ENCODE results near the gene NCBP2.

Gene NCBP2

DNA sequence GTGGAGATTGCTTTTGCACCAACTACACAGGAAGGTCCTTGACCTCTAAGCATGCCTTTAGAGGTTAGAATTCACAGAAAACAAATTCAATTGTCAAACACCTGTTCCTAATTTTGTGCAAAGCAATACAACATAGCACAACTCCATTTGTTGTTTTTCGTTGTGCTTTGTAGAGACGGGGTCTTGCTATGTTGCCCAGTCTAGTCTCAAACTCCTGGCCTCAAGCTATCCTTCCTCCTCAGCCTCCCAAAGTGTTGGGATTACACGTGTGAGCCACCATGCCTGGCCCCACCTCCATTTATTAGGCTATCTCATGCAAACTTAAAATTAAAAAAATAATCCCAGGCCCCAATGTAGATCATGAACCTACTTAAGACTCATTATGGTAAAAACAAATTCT lies 6.0 kb downstream of the NCBP2 start:
- Mint-ChIP-seq H3K36me3 (ENCODE audit: low read depth) (peaks cover 77% of the 10 kb centered on the region), H3K9me3 (no peaks in the 10 kb centered on the region), H3K4me1 (peaks cover 28% of the 10 kb centered on the region), H3K27ac (peak overlapping the region; percentile 32), H3K4me3 (no peak overlapping the region), H3K27me3 (no peaks in the 10 kb centered on the region)
- DNase-seq (no peak), ATAC-seq (no peak)

GRCh38 chr3:196932600-196932999 lies 9.7 kb downstream of the NCBP2 start:
- H3K27me3 Mint-ChIP-seq = no peaks in the 10 kb centered on the region
- no peak for DNase-seq
- H3K4me3 Mint-ChIP-seq = no peak overlapping the region
- H3K4me1 Mint-ChIP-seq = no peaks in the 10 kb centered on the region
- H3K36me3 Mint-ChIP-seq (ENCODE audit: low read depth) = peaks cover 58% of the 10 kb centered on the region
- no peak overlapping the region for H3K27ac Mint-ChIP-seq
- no peak for ATAC-seq
- H3K9me3 Mint-ChIP-seq = no peaks in the 10 kb centered on the region

GRCh38 chr3:196931828-196932587 lies 10.3 kb downstream of the NCBP2 start:
- no peak for DNase-seq
- Mint-ChIP-seq H3K27ac (no peak overlapping the region), H3K27me3 (no peaks in the 10 kb centered on the region), H3K36me3 (ENCODE audit: low read depth) (peaks cover 52% of the 10 kb centered on the region), H3K4me3 (no peak overlapping the region), H3K9me3 (no peaks in the 10 kb centered on the region), H3K4me1 (no peaks in the 10 kb centered on the region)
- no peak for ATAC-seq

DNA sequence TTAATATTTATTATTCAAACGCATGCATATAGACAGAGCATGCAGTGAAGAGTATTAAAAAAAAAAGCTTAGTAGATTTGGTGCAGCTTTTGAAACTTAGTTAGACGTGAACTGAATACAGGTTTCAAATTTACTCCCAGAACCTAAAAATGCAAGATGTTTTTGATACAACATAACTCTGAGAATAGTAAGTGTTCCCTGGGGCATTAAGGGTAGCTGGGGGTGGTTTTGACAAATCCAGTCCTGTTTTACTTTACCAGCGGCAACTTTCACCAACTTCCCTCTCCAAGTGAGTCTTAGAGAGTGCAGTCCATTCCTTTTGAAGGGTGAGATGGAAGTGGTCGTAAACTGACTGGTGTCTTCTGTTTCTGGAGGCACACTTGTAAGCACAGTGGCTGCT lies 11.2 kb downstream of the NCBP2 start:
- ATAC-seq (no peak), DNase-seq (no peak)
- H3K27ac Mint-ChIP-seq = no peak overlapping the region
- H3K36me3 Mint-ChIP-seq (ENCODE audit: low read depth) = peaks cover 44% of the 10 kb centered on the region
- H3K9me3 Mint-ChIP-seq = no peaks in the 10 kb centered on the region
- H3K4me1 Mint-ChIP-seq = no peaks in the 10 kb centered on the region
- H3K27me3 Mint-ChIP-seq = no peaks in the 10 kb centered on the region
- no peak overlapping the region for H3K4me3 Mint-ChIP-seq

DNA sequence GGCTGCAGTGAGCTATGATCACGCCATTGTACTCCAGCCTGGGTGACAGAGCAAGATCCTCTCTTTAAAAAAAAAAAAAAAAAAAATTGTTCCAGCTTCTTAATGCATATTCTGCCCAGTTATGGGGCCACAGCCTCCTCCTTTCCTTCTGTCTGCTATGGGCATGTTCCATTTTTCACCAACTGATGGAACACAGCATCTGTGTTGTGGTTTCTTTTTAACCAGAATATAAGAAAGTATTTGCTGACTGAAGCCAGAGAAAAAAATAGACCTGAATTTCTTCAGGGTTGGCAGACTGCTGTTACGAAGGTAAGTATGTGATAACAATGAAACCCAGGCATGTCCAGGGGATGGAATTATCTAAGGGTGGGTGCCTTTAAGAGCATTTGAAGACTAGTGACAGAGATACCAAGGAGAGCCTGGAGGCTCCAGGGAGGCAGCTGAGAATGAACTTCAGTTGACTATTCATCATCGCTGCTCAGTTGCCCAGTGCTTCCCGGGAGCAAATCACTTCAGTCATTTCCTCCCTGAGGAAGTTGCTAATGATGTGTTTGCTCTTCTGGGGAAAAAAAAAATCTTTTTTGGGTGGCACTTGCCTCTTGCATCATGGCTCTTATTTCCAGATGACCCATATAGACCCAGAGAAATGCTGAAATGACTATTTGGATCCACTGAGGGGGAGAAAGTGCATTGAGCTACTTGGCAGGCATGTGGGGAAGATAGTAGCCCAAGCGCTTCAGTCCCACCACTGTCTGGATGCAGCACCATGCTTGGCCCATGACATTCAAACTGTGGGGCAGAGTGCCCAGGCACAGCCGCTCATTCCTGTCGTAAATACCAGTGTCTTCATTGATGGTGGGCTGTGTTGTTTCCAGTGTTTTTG lies 14.5 kb downstream of the NCBP2 start:
- H3K4me1 Mint-ChIP-seq = no peaks in the 10 kb centered on the region
- no peak for ATAC-seq
- DNase-seq = no peak
- H3K9me3 Mint-ChIP-seq = no peaks in the 10 kb centered on the region
- H3K4me3 Mint-ChIP-seq = no peak overlapping the region
- H3K36me3 Mint-ChIP-seq (ENCODE audit: low read depth) = peaks cover 19% of the 10 kb centered on the region
- no peaks in the 10 kb centered on the region for H3K27me3 Mint-ChIP-seq
- H3K27ac Mint-ChIP-seq = no peak overlapping the region

DNA sequence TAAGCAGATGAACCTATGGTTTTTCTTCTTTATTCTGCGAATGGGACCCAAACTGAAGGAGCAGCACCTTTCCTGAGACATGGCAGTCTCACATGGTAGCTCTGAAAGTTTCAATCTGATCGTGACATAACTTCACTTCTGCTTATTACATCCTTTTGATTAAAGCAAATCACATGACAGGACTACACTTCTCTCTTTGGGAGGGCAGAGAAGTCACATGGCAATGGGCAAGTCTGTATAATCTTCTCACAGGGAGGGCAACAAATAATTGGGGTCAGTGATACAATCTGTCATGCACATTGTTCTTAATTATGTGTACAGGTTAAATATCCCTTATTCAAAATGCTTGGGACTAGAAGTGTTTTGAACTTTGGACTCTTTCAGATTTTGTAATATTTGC lies 21.6 kb downstream of the NCBP2 start:
- peaks cover 9% of the 10 kb centered on the region for H3K36me3 Mint-ChIP-seq (ENCODE audit: low read depth)
- no peak for ATAC-seq
- H3K27me3 Mint-ChIP-seq = no peaks in the 10 kb centered on the region
- no peak for DNase-seq
- no peak overlapping the region for H3K27ac Mint-ChIP-seq
- H3K9me3 Mint-ChIP-seq = no peaks in the 10 kb centered on the region
- H3K4me3 Mint-ChIP-seq = no peak overlapping the region
- no peaks in the 10 kb centered on the region for H3K4me1 Mint-ChIP-seq

DNA sequence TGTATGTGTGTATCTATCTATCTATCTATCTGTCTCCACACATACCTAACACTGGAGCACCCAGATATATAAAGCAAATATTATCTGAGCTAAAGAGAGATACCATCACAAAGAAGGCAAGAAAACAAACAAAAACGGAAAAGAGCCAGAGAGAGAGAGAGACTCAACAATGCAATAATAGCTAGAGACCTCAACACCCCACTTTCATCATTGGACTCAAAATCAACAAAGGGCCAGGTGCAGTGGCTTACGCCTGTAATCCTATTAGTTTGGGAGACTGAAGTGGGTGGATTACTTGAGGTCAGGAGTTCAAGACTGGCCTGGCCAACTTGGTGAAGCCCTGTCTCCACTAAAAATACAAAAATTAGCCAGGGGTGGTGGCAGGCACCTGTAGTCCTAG lies 23.4 kb downstream of the NCBP2 start:
- no peaks in the 10 kb centered on the region for H3K27me3 Mint-ChIP-seq
- H3K36me3 Mint-ChIP-seq (ENCODE audit: low read depth) = peaks cover 25% of the 10 kb centered on the region
- H3K4me1 Mint-ChIP-seq = no peaks in the 10 kb centered on the region
- H3K27ac Mint-ChIP-seq = no peak overlapping the region
- H3K4me3 Mint-ChIP-seq = no peak overlapping the region
- DNase-seq (no peak), ATAC-seq (no peak)
- no peaks in the 10 kb centered on the region for H3K9me3 Mint-ChIP-seq

GRCh38 chr3:196916995-196917394 lies 25.3 kb downstream of the NCBP2 start:
- H3K27me3 Mint-ChIP-seq = no peaks in the 10 kb centered on the region
- H3K36me3 Mint-ChIP-seq (ENCODE audit: low read depth) = peaks cover 29% of the 10 kb centered on the region
- ATAC-seq = no peak
- no peaks in the 10 kb centered on the region for H3K9me3 Mint-ChIP-seq
- no peak overlapping the region for H3K4me3 Mint-ChIP-seq
- no peak for DNase-seq
- no peaks in the 10 kb centered on the region for H3K4me1 Mint-ChIP-seq
- no peak overlapping the region for H3K27ac Mint-ChIP-seq

DNA sequence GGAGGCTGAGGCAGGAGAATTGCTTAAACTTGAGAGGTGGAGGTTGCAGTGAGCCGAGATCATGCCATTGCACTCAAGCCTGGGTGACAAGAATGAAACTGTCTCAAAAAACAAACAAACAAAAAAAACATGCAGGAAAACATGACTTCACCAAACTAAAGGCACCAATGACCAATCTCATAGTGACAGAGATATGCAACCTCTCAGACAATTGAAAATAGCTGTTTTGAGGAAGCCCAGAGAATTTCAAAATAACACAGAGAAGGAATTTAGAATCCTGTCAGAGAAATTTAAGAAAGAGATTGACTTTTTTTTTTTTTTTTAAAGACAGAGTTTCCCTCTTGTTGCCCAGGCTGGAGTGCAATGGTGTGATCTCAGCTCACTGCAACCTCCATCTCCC lies 26.1 kb downstream of the NCBP2 start:
- H3K36me3 Mint-ChIP-seq (ENCODE audit: low read depth) = peaks cover 29% of the 10 kb centered on the region
- no peaks in the 10 kb centered on the region for H3K27me3 Mint-ChIP-seq
- DNase-seq (no peak), ATAC-seq (no peak)
- H3K4me3 Mint-ChIP-seq = no peak overlapping the region
- H3K4me1 Mint-ChIP-seq = no peaks in the 10 kb centered on the region
- H3K9me3 Mint-ChIP-seq = no peaks in the 10 kb centered on the region
- H3K27ac Mint-ChIP-seq = no peak overlapping the region

DNA sequence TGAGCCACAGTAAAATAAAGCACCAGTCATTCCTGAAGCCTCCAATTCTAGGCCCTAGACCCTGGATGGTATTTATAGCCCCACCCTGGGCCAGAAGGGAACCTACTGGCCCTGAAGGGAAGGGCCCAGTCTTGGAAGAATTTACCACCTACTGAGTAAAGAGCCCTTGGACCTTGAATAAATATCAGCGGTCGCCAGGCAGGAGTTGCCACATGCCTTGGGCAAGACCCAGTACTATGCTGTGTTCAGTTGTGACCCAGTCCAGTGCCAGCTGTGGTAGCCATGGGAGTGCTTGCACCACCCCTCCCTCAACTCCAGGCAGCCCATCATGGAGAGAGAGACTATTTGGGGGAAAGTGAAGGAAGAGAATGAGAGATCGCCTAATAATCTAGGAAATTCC lies 27.0 kb downstream of the NCBP2 start:
- Mint-ChIP-seq H3K36me3 (ENCODE audit: low read depth) (peaks cover 29% of the 10 kb centered on the region), H3K27me3 (no peaks in the 10 kb centered on the region)

DNA sequence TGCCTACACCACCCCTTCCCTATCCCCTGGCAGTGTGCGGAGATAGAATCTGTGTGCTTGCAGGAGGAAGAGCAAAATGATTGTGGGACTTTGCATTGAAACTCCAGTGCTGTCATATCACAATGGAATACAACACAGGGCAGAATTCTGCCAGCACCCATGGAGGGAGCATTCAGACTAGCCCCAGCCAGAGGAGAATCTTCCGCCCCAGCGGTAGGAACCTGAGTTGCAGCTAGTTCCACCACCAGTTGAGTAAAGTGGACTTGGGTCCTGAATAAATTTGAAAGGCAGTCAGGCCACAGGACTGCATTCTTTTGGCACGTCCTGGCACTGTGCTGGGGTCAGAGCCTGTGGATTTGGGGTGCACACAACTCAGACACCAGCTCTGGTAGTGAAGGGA lies 27.5 kb downstream of the NCBP2 start:
- Mint-ChIP-seq H3K36me3 (ENCODE audit: low read depth) (peaks cover 29% of the 10 kb centered on the region), H3K27ac (no peak overlapping the region)

More for the DNA sequence above, 27.0 kb downstream of the NCBP2 start:
- no peak for ATAC-seq
- H3K4me3 Mint-ChIP-seq = no peak overlapping the region
- H3K9me3 Mint-ChIP-seq = no peaks in the 10 kb centered on the region
- H3K4me1 Mint-ChIP-seq = no peaks in the 10 kb centered on the region
- H3K27ac Mint-ChIP-seq = no peak overlapping the region
- DNase-seq = no peak

GRCh38 chr3:196903740-196904139 lies 38.6 kb downstream of the NCBP2 start:
- DNase-seq (no peak), ATAC-seq (no peak)
- Mint-ChIP-seq H3K4me3 (no peak overlapping the region), H3K27ac (no peak overlapping the region), H3K36me3 (ENCODE audit: low read depth) (peaks cover 58% of the 10 kb centered on the region), H3K27me3 (no peaks in the 10 kb centered on the region), H3K4me1 (no peaks in the 10 kb centered on the region), H3K9me3 (no peaks in the 10 kb centered on the region)

More for the DNA sequence above, 27.5 kb downstream of the NCBP2 start:
- Mint-ChIP-seq H3K27me3 (no peaks in the 10 kb centered on the region), H3K9me3 (no peaks in the 10 kb centered on the region), H3K4me1 (no peaks in the 10 kb centered on the region), H3K4me3 (no peak overlapping the region)
- ATAC-seq (no peak), DNase-seq (no peak)

GRCh38 chr3:196902296-196902695 lies 40.0 kb downstream of the NCBP2 start:
- Mint-ChIP-seq H3K27ac (no peak overlapping the region), H3K9me3 (no peaks in the 10 kb centered on the region), H3K4me1 (no peaks in the 10 kb centered on the region), H3K36me3 (ENCODE audit: low read depth) (peaks cover 53% of the 10 kb centered on the region), H3K27me3 (no peaks in the 10 kb centered on the region), H3K4me3 (no peak overlapping the region)
- ATAC-seq (no peak), DNase-seq (no peak)

DNA sequence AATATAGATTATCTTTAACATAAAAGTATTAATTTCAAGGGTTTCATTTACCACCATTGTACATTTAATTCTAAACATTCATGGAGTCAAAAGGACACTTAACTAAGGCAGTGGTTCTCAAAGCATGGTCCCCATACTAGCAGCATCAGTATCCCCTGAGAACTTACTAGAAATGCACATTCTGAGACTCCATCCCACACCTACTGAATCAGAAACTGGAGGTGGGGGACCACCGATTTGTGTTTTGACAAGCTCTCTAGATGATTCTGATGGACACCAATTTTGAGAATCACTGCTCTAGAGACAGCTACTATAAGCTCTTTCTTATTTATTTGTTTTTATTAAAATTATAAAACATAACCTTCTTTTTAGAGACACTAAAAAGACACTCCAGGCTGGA lies 40.6 kb downstream of the NCBP2 start:
- no peaks in the 10 kb centered on the region for H3K27me3 Mint-ChIP-seq
- no peak for ATAC-seq
- no peak for DNase-seq
- H3K27ac Mint-ChIP-seq = no peak overlapping the region
- H3K9me3 Mint-ChIP-seq = no peaks in the 10 kb centered on the region
- no peak overlapping the region for H3K4me3 Mint-ChIP-seq
- H3K4me1 Mint-ChIP-seq = no peaks in the 10 kb centered on the region
- H3K36me3 Mint-ChIP-seq (ENCODE audit: low read depth) = peaks cover 50% of the 10 kb centered on the region

DNA sequence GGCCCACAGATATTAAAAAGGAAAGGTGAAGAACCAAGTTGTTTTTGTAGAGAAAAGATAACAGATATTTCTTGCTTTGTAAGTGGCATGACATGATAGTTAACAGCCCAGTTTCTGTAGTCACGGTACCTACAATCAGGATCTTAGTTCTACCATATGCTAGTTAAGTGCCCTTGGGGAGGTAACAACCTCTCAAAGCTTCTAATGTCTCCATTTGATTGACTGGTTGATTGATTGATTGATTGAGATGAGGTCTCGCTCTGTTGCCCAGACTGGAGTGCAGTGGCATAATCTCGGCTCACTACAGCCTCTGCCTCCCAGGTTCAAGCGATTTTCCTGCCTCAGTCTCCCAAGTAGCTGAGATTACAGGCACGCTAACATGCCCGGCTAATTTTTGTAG lies 46.1 kb downstream of the NCBP2 start:
- DNase-seq (no peak), ATAC-seq (no peak)
- Mint-ChIP-seq H3K27me3 (no peaks in the 10 kb centered on the region), H3K9me3 (no peaks in the 10 kb centered on the region), H3K27ac (no peak overlapping the region), H3K36me3 (ENCODE audit: low read depth) (peaks cover 19% of the 10 kb centered on the region), H3K4me1 (peaks cover 4% of the 10 kb centered on the region), H3K4me3 (no peak overlapping the region)
